Fibroblast of villous mesenchyme (primary cell): Measurements from ENCODE around the gene METTL16. TPM values are rescaled to one million over a fixed set of nuclear protein-coding genes. Genes with fewer than 3 reads are reported as not detected.
"Not testable (repeated sequence)": the region's sequence is repeated elsewhere in the genome, so short reads cannot be mapped to it uniquely, and the experiment has no call there.

ENCODE experiments used
- DNase-seq: peaks from one replicate; pipeline ENCODE4 v3.0.0-alpha.2; 2010; ENCODE audit warnings: low read depth
- H3K4me3 ChIP-seq: 2 replicates; pipeline ENCODE4 v1.5.1; 2011; ENCODE audit warnings: low read depth, mild to moderate bottlenecking, low read length
- CTCF ChIP-seq: IDR thresholded peaks from 2 replicates; pipeline ENCODE4 v1.5.1; 2012; ENCODE audit warnings: low read depth, mild to moderate bottlenecking, low read length; ENCODE audit not compliant: insufficient read depth
- total RNA-seq: library from RNA; depleted of rRNA; stranded (reverse); fragments of >200 nt; gene quantifications from 2 replicates; pipeline ENCODE4 v1.2.3, GENCODE V29; 2012

METTL16 gene
- total RNA-seq, 1 donor, result 16.8 TPM

GRCh38 chr17:2453325-2453724 is 58.4 kb downstream of the METTL16 start:
- DNase-seq, result no peak
- no peak overlapping the region for H3K4me3 ChIP-seq
- TF ChIP-seq CTCF, result no peak

- no peak overlapping the region for H3K4me3 ChIP-seq
- DNase-seq, result no peak
- no peak for TF ChIP-seq CTCF
These were observed 59.4 kb downstream of the METTL16 start for GRCh38 chr17:2452216-2452750.

- TF ChIP-seq CTCF, result no peak
- no peak for DNase-seq
- H3K4me3 ChIP-seq, result no peak overlapping the region
These were observed 61.6 kb downstream of the METTL16 start for GRCh38 chr17:2450016-2450650.

GRCh38 chr17:2449486-2449885 is 62.2 kb downstream of the METTL16 start:
- H3K4me3 ChIP-seq, result no peak overlapping the region
- no peak for TF ChIP-seq CTCF
- no peak for DNase-seq

- H3K4me3 ChIP-seq, DNase-seq: not testable (repeated sequence)
These were observed 64.2 kb downstream of the METTL16 start for GRCh38 chr17:2447479-2447878.

GRCh38 chr17:2445638-2446037 is 66.0 kb downstream of the METTL16 start:
- H3K4me3 ChIP-seq, result no peak overlapping the region
- DNase-seq, result no peak
- no peak for TF ChIP-seq CTCF

GRCh38 chr17:2444382-2444781 is 67.3 kb downstream of the METTL16 start:
- H3K4me3 ChIP-seq, result no peak overlapping the region
- no peak for DNase-seq
- no peak for TF ChIP-seq CTCF
